Esophagus squamous epithelium (tissue), 4 donors: ENCODE results near the gene DOK3.
A peak's percentile ranks its signal among the peaks of the same experiment; 100 is the strongest.

Experiments used
- POLR2A ChIP-seq, 4 donors: fragments of 450-650 bp; IDR thresholded peaks; one replicate each; pipeline ENCODE4 v1.6.1; 2017; ENCODE audit warnings: antibody characterized with exemption in 4 of 4, mild to moderate bottlenecking in 4 of 4, moderate library complexity in 3 of 4
- TF ChIP-seq, protein P1 (sequence below), 6 experiments: fragments of 450-650 bp in 4 of 6; fragments of 200-600 bp in 2 of 6; sonication (generic) in 2 of 6; IDR thresholded peaks; one replicate each; pipeline ENCODE4 v1.5.1; 2016 to 2019; ENCODE audit warnings: antibody characterized with exemption in 6 of 6, mild to moderate bottlenecking in 4 of 6, moderate library complexity in 4 of 6

DNA sequence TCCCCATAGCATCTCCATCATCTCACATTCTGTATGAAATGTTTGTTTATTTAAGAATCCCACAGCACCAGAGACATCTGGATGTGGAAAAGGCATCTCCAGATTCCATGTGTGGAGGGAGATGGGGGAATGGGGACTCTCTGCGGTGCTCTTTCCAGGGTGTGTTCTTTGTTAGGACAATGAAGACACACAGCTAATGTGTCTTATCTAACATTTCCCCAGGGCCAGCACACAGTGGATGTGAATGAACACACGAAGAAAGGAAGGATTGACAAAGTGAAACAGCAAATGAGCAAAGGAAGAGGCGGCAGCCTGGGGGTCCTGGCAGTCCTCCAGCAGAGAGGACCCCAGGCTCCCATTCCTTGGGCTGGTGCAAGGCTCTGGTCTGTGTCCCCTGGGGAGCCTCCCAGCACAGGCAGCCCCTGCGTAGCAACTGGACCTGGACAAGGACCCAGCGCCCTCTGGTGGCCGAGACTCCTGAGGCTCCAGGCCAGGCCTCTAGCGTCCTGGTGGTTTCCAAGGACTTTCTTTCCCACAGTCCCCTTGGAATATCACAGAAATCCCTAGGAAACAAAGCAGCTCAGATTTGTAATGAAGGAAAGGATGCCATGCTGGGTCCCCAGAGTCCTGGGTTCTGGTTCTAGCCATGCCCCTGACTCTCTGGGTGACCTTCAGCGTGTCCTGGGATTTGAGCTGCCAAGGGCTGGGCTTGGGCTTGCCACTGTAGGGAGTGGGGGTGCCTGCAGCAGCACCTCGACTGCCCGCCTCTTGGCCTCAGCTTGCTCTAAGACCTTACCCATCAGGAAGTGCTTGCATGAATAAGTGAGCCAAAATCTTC lies 8.7 kb downstream of the DOK3 start:
- TF ChIP-seq, protein P1, sequence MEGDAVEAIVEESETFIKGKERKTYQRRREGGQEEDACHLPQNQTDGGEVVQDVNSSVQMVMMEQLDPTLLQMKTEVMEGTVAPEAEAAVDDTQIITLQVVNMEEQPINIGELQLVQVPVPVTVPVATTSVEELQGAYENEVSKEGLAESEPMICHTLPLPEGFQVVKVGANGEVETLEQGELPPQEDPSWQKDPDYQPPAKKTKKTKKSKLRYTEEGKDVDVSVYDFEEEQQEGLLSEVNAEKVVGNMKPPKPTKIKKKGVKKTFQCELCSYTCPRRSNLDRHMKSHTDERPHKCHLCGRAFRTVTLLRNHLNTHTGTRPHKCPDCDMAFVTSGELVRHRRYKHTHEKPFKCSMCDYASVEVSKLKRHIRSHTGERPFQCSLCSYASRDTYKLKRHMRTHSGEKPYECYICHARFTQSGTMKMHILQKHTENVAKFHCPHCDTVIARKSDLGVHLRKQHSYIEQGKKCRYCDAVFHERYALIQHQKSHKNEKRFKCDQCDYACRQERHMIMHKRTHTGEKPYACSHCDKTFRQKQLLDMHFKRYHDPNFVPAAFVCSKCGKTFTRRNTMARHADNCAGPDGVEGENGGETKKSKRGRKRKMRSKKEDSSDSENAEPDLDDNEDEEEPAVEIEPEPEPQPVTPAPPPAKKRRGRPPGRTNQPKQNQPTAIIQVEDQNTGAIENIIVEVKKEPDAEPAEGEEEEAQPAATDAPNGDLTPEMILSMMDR (IDR thresholded peaks at IDR 0.05) = peak; percentile 83 to 93 (median 92)
- TF ChIP-seq POLR2A (IDR thresholded peaks at IDR 0.05) = no peak
